ENCODE measurements around the gene CCDC34.

The CCDC34 gene

GRCh38 chr11:27390318-27391295 lies 27.6 kb upstream of the CCDC34 start:
- no peaks in the 10 kb centered on the region for H3K9me3 ChIP-seq (ENCODE audit: insufficient read depth, low read depth, low read length)

GRCh38 chr11:27388869-27389268 lies 25.9 kb upstream of the CCDC34 start:
- TF ChIP-seq EZH2phosphoT487 (IDR thresholded peaks at IDR 0.05; ENCODE audit: borderline replicate concordance) (no peak), CTCF (conservative IDR thresholded peaks at IDR 0.05; ENCODE audit: low read length) (no peak)
- Histone ChIP-seq H3K4me3 (ENCODE audit: low read length, poor library complexity, severe bottlenecking) (no peak overlapping the region), H3K27me3 (ENCODE audit: insufficient read depth, low read length, poor library complexity, severe bottlenecking) (no peaks in the 10 kb centered on the region), H3K9me3 (ENCODE audit: insufficient read depth, low read depth, low read length) (no peaks in the 10 kb centered on the region), H3K9me2 (replicated peaks; ENCODE audit: low read depth, low read length) (no peaks in the 10 kb centered on the region), H3K9ac (ENCODE audit: low read depth, low read length, poor library complexity, severe bottlenecking) (no peak overlapping the region), H3F3A (ENCODE audit: low read depth) (no peaks in the 10 kb centered on the region), H3K36me3 (ENCODE audit: insufficient read depth, low read length) (no peaks in the 10 kb centered on the region), H3K79me2 (ENCODE audit: insufficient read depth, low read length) (no peaks in the 10 kb centered on the region), H2AFZ (ENCODE audit: low read length) (no peak overlapping the region), H3K4me2 (ENCODE audit: low read depth, low read length, poor library complexity, severe bottlenecking) (no peak overlapping the region), H4K20me1 (ENCODE audit: insufficient read depth, low read length, poor library complexity, severe bottlenecking) (no peaks in the 10 kb centered on the region), H3K4me1 (ENCODE audit: insufficient read depth, low read length, poor library complexity, severe bottlenecking) (no peaks in the 10 kb centered on the region)

More at GRCh38 chr11:27390318-27391295, 27.6 kb upstream of the CCDC34 start:
- no peaks in the 10 kb centered on the region for H4K20me1 ChIP-seq (ENCODE audit: insufficient read depth, low read length, poor library complexity, severe bottlenecking)
- no peak overlapping the region for H3K4me2 ChIP-seq (ENCODE audit: low read depth, low read length, poor library complexity, severe bottlenecking)
- no peaks in the 10 kb centered on the region for H3K4me1 ChIP-seq (ENCODE audit: insufficient read depth, low read length, poor library complexity, severe bottlenecking)
- H2AFZ ChIP-seq (ENCODE audit: low read length): no peak overlapping the region
- no peak overlapping the region for H3K4me3 ChIP-seq (ENCODE audit: low read length, poor library complexity, severe bottlenecking)
- no peaks in the 10 kb centered on the region for H3K36me3 ChIP-seq (ENCODE audit: insufficient read depth, low read length)
- H3K27me3 ChIP-seq (ENCODE audit: insufficient read depth, low read length, poor library complexity, severe bottlenecking): no peaks in the 10 kb centered on the region
- H3F3A ChIP-seq (ENCODE audit: low read depth): no peaks in the 10 kb centered on the region
- H3K79me2 ChIP-seq (ENCODE audit: insufficient read depth, low read length): no peaks in the 10 kb centered on the region
- H3K9me2 ChIP-seq (replicated peaks; ENCODE audit: low read depth, low read length): no peaks in the 10 kb centered on the region
- no peak overlapping the region for H3K9ac ChIP-seq (ENCODE audit: low read depth, low read length, poor library complexity, severe bottlenecking)
- TF ChIP-seq CTCF (conservative IDR thresholded peaks at IDR 0.05; ENCODE audit: low read length) (peak; percentile 24), EZH2phosphoT487 (IDR thresholded peaks at IDR 0.05; ENCODE audit: borderline replicate concordance) (no peak)

GRCh38 chr11:27388001-27388400 lies 25.0 kb upstream of the CCDC34 start:
- no peak overlapping the region for H3K4me2 ChIP-seq (ENCODE audit: low read depth, low read length, poor library complexity, severe bottlenecking)
- no peaks in the 10 kb centered on the region for H3K36me3 ChIP-seq (ENCODE audit: insufficient read depth, low read length)
- no peaks in the 10 kb centered on the region for H3K9me2 ChIP-seq (replicated peaks; ENCODE audit: low read depth, low read length)
- H3F3A ChIP-seq (ENCODE audit: low read depth): no peaks in the 10 kb centered on the region
- H3K79me2 ChIP-seq (ENCODE audit: insufficient read depth, low read length): no peaks in the 10 kb centered on the region
- no peaks in the 10 kb centered on the region for H3K9me3 ChIP-seq (ENCODE audit: insufficient read depth, low read depth, low read length)
- no peak overlapping the region for H3K4me3 ChIP-seq (ENCODE audit: low read length, poor library complexity, severe bottlenecking)
- no peaks in the 10 kb centered on the region for H3K27me3 ChIP-seq (ENCODE audit: insufficient read depth, low read length, poor library complexity, severe bottlenecking)
- no peaks in the 10 kb centered on the region for H3K4me1 ChIP-seq (ENCODE audit: insufficient read depth, low read length, poor library complexity, severe bottlenecking)
- TF ChIP-seq CTCF (conservative IDR thresholded peaks at IDR 0.05; ENCODE audit: low read length) (no peak), EZH2phosphoT487 (IDR thresholded peaks at IDR 0.05; ENCODE audit: borderline replicate concordance) (no peak)
- H2AFZ ChIP-seq (ENCODE audit: low read length): no peak overlapping the region
- H4K20me1 ChIP-seq (ENCODE audit: insufficient read depth, low read length, poor library complexity, severe bottlenecking): no peaks in the 10 kb centered on the region
- no peak overlapping the region for H3K9ac ChIP-seq (ENCODE audit: low read depth, low read length, poor library complexity, severe bottlenecking)
